Measurements from ENCODE around the gene MYH16.

DNA sequence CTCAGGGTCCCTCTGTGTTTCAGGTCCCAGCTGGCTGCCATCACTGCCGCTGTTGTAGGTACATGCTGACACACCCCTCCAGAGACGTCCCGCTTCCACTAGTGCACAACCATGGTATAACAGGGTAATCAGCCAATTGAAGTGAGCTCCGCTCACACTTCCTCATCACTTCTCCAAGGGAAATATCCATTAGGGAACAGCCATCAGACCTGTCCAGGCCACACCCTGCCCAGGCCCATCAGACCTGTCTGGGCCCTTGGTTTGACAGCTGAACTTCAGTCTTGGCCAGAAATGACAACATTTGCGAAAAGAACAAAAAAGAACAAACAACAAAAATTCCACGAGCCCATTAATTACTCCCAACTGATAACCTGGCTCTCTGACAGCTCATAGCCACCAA, 11.0 kb upstream of the MYH16 start:
- TF ChIP-seq, protein P1, sequence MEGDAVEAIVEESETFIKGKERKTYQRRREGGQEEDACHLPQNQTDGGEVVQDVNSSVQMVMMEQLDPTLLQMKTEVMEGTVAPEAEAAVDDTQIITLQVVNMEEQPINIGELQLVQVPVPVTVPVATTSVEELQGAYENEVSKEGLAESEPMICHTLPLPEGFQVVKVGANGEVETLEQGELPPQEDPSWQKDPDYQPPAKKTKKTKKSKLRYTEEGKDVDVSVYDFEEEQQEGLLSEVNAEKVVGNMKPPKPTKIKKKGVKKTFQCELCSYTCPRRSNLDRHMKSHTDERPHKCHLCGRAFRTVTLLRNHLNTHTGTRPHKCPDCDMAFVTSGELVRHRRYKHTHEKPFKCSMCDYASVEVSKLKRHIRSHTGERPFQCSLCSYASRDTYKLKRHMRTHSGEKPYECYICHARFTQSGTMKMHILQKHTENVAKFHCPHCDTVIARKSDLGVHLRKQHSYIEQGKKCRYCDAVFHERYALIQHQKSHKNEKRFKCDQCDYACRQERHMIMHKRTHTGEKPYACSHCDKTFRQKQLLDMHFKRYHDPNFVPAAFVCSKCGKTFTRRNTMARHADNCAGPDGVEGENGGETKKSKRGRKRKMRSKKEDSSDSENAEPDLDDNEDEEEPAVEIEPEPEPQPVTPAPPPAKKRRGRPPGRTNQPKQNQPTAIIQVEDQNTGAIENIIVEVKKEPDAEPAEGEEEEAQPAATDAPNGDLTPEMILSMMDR (IDR thresholded peaks at IDR 0.05): no peak
- TF ChIP-seq POLR2A (IDR thresholded peaks at IDR 0.05) (no peak), POLR2AphosphoS5 (IDR thresholded peaks at IDR 0.05) (no peak), EP300 (IDR thresholded peaks at IDR 0.05) (no peak)

All from gastroesophageal sphincter (tissue), 3 donors.